ENCODE measurements around the gene CSMD2.
A peak's percentile ranks its signal among the peaks of the same experiment; 100 is the strongest.
"Not testable (repeated sequence)": the region's sequence is repeated elsewhere in the genome, so short reads cannot be mapped to it uniquely, and the experiment has no call there.

Gene CSMD2

DNA sequence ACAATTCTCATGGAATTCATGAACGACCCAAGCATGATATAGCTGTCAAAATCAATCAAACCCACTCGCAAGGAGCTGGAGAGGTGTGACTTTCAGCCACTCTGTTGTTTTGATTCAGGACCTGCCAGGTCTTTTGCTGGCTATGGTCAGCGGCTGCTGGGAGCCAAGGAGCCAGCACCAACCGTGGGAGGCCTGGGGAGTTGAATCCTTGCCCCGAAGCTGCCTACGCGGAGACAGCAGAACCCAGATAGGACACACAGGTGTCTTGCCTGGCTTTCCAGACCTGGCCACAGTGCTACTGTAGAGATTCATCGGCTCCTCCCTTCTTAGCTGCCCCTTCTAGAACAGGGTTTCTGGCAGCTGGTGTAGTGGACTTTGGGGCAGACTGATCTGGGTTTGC lies 649.9 kb downstream of the CSMD2 start:
- no peak for DNase-seq

DNA sequence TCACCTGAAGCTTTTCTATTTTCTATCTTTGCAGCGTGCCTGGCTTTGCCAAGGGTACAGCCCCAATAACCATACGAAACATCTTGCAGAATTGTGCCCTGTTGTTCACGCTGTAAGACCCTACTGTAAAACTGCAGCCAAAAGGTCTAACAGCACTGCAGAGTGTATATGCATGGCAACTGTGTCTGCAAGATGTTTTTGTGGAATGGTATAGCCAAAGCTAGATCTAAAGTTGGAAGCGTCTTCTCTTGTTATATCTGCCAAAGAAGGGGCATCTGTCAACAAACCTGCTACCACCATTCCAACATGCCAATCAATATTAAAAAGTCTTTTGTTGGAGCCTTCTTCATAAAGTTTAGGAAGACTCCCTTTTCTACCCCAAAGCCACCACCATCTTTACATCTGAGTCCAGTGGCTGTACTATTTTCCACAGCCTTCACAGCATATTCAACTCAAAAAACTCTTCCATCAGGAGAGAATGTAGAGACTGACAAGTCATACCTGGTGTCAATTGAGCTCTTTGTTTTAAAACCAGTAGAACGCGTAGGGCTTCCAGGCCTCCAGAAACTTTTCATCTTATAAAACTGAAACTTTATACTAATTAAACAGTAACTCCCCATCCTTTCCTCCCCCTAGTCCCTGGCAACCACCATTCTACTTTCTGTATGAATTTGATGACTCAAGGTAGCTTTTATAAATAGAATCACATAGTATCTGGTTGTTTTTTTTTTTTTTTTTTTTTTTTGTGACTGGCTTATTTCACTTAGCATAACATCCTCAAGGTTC lies 652.6 kb downstream of the CSMD2 start:
- no peak for DNase-seq

DNA sequence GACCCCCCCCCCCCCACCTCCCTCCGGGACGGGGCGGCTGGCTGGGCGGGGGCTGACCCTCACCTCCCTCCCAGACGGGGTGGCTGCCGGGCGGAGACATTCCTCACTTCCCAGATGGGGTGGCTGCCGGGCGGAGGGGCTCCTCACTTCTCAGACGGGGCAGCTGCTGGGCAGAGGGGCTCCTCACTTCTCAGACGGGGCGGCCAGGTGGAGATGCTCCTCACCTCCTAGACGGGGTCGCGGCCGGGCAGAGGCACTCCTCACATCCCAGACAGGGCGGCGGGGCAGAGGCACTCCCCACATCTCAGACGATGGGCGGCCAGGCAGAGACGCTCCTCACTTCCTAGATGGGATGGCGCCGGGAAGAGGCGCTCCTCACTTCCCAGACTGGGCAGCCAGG lies 655.8 kb downstream of the CSMD2 start:
- DNase-seq, result not testable (repeated sequence)

DNA sequence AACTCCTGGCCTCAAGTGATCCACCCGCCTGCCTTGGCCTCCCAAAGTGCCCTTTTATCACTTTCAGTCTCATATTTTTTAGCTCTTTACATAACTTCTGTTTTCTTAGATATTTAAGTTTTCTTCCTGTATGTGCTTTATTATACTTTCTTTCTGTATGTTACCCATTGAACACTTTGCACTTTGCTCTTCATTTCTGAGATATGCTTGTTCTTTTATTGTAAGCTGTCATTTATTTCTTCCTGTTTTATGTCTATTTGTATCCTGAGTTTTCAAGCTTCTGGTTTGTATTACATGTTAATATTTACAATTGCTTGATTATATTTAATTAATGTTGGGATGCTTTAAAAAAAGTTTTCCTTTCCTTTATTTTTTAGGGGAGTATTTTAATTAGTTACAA lies 656.9 kb downstream of the CSMD2 start:
- no peak for DNase-seq

DNA sequence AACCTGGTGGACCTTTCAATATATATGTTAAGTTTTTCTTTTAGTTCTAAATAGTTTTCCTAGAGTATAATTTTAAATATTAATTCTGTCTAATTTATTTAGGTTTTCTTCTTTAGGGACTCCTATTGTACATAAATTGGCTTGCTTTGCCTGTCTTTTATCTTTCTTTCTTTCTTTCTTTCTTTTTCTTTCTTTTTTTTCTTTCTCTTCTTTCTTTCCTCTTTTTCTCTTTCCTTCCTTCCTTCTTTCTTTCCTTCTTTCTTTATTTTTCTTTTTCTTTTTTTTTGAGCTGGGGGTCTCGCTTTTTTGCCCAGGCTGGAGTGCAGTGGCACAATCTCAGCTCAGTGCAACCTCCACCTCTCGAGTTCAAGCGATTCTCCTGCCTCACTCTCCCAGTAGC lies 657.4 kb downstream of the CSMD2 start:
- no peak for DNase-seq

DNA sequence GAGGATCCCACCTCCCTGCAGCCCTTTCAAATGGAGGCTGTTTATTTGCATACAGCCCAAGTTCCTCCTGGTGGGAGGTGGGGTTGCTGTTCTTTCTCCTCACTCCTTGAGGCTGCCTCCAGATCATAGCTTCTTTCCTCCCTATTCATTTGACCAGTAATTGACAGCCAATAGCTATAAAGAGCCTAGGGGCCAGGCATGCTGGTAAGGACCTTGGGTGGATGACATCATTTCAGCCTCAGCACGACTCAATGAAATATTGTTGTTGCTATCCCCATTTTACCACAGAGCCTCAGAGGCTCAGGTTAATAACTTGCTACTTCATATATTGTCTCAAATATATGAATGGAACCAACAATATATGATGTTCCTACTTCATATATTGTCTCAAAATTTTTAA lies 661.5 kb downstream of the CSMD2 start:
- DNase-seq, result no peak

DNA sequence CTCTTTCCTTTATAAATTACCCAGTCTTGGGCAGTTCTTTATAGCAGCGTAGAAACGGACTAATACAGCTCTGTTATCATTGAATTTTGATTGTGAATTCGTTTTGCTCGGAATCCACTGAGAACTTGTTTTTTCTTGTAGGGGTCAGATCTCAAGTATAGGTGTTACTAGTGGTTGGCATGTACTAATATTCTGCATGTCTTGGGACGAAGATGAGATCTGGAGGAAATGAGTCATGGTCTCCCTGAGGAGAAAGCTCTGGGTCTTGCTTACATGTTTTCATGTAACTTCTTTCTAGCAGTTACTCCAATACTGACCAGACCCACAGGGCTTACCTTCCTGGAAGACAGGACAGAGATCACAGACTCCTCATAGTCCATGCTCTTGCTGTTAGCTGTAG lies 662.3 kb downstream of the CSMD2 start:
- DNase-seq, result no peak

DNA sequence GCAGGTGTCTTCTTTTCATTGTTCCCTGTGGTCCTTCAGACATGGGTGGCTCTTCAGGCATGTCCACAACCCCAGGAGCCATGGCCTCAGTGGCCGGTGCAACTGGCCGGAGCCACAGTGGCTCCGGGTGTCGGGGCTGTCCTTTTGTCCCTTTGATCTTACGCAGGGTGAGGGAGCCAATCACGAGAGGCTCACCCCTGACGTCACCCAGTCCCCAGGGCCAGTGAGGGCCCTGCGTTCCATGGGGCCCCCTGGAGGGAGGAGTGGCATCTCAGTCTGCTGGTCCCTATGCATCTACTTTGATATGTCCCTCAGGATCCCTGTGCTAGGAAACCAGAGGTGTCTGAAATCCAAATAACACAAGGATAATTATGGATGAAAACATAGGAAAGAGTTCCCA lies 663.3 kb downstream of the CSMD2 start:
- DNase-seq, result no peak

DNA sequence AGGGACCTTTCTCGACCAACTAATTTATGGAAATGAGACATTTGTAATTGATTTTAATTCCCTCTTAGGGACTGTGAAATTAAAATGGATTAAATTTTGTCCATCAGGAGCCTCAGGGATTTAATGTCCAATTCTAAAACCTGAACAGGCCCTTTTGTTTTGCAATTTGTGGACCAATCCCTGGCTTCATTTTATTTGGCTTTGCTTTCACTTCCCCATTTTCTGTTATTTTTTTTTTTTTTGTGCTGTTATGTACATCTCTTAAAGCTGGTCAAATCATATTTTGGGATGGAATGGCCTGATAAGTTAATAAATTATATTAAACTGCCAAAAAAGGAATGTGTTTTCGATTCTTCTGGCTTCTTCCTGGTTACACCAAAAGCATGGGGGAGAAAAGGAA lies 663.7 kb downstream of the CSMD2 start:
- no peak for DNase-seq

DNA sequence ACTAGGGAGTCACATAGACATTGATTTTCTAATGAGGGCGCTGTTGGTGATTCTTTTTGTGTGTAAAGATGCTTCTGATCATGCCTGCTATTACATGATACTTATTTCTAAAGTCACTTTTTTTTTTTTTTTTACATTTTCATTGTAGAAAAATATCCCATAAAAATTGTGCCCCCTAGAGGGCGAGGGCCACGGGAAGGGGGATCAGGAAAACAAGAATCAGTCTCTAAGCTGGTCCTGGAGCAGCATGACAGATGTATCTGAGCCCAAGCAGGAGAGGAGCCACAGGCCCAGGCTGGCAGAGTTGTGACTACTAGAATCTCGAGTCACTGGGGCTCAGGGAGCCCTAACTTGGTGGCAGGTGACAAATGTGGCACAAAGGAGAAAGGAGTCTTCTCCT lies 664.5 kb downstream of the CSMD2 start:
- no peak for DNase-seq

DNA sequence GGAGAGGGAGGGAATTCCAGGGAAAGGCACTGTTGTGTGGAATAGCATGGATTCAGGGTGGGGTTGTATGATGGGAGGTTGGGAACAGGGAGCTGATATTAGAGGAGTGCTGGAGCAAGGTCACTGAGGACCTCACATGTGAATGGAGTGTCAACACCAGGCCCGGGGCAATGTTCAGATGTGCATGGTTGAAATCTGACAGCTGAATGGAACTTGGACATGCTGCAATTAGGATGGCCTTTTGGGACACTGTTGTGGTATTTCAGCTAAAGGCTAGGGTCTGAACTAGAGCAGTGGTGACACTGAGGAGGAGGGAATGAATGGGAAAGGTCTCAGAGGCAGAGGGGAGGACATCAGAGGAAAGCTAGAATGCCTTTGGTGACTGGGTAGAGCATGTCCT lies 667.6 kb downstream of the CSMD2 start:
- no peak for DNase-seq

DNA sequence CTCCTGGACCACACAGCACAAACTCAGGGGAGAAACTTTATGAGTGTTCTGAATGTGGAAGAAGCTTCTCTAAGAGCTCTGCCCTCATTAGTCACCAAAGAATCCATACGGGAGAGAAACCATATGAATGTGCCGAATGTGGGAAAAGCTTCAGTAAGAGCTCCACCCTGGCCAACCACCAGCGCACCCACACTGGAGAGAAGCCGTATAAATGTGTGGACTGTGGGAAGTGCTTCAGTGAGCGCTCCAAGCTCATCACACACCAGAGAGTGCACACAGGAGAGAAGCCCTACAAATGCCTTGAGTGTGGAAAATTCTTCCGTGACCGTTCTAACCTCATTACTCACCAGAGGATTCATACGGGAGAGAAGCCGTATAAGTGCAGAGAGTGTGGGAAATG lies 670.1 kb downstream of the CSMD2 start:
- no peak for DNase-seq

DNA sequence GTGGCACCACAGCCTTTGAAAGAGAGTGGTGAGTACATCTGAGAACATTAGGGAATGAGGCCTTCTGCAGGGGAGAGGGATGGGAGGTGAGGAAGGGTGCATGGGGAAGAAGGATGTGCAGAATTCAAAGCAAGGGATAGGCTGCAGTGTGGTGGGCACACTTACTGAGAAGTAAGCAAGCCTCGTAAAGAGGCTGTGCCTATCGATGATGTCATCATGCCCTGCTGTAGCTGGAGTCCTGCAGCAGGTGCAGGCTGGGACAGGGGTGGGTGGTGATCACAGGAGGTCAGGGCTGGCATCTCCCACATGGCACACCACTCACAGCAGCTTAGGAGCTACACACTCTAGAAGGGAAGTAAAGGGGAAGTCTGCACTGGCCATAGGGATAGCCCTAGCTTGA lies 676.4 kb downstream of the CSMD2 start:
- DNase-seq, result no peak

DNA sequence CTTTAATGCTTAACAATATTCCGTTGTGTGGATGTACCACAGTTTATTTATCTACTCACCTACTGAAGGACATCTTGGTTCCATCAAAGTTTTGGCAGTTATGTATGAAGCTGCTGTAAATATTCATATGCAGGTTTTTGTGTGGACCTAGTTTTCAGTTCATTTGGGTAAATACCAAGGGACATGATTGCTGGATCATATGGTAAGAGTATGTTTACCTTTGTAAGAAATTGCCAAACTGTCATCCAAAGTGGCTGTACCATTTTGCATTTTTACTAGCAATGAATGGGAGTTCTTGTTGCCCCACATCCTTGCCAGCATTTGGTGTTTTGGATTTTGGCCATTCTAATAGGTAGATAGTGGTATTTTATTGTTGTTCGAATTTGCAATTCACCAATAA lies 682.6 kb downstream of the CSMD2 start:
- no peak for DNase-seq

DNA sequence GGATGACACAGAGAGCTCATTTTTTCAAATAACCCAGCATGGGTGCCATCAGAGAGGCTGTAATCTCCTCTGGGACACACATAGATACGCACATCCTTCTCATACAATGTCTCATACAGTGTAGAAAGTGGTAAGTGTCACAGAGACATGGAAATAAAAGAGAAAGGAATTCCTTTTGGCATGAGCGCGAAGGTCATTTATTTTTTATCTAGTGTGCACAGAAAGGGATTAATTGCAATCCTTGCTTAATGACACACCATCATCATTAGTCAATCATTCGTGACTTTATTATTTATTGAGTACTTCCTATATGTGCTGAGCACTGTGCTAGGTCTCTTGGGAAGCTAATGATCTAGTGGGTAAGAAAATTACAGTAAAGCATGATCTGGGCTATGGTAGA lies 687.6 kb downstream of the CSMD2 start:
- DNase-seq, result no peak

DNA sequence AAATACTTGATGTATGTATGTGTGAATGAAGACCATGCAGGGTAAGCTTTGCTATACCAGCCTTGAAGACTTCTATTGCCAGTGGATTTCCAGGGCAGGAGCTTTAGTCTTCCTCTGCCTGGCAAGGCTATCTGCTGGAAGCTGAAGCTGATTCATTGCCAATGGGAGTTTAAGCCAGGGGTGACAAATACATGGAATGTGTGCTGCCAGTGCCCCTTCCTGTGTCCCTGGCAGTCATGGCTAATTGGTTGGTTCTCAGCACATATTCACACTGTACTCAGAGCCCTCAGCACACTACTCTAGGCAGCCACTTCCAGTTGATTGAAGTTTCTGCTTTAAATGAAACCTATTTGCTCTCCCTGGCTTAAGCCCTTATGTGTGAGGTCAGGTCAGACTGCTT lies 691.1 kb downstream of the CSMD2 start:
- no peak for DNase-seq

DNA sequence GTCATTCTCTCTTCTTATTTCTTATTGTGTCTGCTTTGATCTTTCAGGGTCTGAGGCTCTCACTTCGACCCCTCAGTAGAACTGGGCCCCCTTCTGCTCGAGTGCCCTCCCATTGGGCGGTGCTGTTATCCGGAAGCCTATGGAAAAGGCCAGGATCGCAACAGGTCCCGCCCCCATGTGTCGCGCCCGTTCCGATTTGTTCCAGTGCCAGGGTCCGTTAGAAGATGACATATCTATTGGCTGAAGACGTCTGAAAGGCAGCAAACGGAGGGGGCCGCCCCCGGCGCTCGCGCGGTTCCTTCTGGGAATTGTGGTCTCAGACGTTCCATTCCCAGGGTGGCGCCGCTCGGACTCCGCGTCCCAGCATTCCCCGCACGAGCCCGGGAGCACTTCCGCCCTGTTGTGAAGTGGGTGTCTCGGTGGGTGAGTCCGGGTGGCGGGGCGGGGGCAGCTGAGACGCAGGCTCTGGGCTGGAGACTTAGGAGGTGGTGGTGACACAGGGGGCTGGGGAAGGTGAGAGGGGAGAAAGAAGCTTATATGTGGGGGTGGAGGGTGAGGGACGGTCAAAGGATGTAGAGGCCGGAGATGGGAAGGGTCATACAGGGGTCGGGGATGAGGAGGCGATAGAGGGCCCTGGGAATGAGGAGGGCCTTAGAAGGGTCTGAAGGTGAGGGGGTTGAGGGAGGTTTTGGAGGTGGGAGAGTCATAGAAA lies 692.6 kb downstream of the CSMD2 start, which contains the start of gene ZSCAN20:
Gene ZSCAN20 (plus strand): TSS at position 377 of the 712 bp plus-strand sequence. CDS start 6,644 bp downstream, outside the sequence.
- DNase-seq, result peak; percentile 99

DNA sequence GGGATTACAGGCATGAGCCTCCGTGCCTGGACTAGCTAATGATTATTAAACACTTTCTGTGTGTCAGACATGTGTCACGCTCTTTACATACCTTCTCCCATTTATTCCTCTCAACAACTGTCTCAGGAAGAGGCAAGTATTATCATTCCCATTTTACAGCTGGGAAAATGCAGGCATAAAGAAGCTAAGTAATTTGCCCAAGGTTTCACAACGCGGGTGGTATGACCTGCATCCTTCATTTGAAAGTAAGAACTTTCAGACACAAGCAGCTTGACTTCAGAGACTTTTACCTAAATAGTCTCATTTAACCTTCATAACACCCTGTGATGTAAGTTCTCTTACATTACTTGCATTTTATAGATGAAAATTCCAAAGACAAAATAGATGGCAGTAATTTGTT lies 693.6 kb downstream of the CSMD2 start:
- DNase-seq, result no peak

DNA sequence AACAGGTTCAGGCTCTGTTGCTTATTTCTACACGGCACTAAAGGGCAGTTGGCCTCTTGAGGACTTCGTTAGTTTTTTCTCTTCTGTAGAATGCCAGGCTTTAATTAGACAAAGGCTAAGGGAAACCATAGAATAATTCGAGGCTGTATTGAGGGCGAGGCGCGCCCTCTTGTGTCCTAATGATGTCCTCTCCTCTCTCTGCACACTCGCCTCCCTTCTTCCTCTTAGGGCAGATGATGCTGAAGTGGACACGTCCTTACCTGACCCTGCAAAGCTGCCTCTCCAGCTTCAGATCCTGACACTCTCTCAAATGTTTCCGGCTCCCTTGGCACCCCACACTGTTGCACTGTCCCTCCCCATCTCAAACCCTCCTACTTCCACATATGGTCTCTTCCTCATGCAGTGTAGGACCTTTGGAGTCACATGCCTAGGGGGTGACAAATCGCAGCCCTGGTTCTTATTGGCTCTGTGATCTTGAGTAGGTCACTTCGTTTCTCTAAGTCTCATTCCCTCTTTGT lies 694.5 kb downstream of the CSMD2 start:
- peak; percentile 86 to 91 for DNase-seq

DNA sequence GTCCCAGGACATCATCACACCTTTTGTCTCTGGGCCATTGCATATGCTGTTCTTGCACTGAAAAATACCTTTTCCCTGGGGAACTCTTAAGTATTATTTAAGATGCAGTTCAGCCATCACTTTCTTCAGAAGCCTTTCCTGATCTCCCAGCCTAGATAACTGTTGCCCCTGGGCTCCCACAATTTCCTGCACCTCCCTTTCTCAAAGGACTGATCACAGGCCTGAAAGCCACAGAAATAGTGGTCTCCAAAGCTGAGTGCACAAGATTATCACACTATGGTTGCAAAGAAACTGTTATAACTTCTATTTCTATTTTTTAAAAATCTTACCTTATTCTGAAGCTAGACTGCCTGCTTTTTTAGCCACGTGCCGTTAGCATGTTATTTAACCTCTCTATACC lies 695.3 kb downstream of the CSMD2 start:
- DNase-seq, result no peak

DNA sequence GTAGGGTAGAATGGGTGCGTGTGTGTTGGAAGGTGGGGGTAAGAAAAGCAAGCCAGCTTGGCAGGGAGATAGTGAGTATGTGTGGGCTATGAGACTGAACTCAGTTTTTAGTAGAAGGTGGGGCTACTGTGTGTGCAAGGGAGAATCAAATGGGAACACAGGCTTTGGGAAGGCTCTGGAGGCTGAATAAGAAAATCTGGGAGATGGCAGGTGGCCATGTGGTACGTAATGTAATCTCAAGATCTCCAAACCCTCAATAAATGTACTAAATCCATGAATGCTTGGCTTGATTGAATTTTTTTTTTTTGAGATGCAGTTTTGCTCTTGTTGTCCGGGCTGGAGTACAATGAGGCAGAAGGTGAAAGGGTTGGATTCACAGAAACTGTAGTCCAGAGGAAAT lies 696.1 kb downstream of the CSMD2 start:
- DNase-seq, result no peak

DNA sequence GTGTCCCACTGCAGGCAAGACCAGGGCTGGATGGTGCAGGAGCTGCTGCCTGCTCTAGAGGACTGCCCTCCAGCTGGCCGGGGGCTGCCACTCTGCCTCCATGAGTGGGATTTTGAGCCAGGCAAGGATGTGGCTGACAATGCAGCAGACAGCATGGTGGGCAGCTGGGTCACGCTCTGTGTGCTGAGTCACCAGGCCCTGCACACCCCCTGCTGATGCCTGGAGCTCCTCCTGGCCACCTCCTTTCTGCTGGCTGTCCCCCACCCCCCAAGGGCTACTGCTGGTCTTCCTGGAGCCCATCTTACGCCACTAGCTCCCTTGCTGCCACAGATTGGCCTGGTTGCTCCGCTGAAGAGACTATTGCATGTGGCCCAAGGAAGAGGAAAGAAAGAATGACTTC lies 696.5 kb downstream of the CSMD2 start:
- DNase-seq, result no peak

DNA sequence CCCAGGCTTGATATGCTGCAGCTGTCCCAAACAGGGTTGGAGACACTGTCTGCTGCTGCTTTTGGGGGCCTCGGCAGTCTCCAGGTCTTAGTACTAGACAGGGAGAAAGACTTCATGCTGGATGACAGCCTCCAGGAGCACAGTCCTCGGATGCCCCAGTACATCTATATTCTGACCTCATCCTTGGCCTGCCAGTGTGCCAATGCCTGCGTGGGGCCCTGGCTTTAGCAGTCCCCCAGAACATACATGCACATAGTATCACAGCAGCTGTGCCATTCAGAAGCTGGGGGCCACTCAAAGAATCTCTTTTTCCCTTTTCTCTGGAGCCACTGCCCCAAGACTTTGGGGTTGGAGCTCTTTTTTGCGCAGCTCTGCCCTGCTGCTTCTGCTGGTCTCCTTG lies 697.0 kb downstream of the CSMD2 start:
- no peak for DNase-seq

DNA sequence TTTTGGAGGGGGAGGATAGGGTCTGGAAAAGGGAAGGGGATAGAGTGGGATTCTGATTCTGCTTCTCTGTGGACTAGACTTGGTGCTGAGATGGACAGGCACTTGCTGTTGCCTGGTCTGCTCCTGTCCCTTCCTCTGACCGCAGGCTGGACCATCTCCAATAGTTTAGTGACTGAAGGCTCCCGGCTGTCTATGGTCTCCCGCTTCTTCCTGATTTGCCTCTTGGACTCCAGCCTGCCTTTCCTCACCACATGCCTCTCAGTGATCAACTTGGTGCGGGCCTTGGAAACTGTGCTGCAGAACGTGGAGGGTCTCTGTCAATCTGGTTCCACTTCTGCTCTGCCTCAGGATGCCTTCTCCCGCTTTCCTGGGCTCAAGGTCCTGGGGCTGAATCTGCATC lies 698.9 kb downstream of the CSMD2 start:
- no peak for DNase-seq
